ENCODE results near the gene DNAH14. TPM values are rescaled to one million over a fixed set of nuclear protein-coding genes. Genes with fewer than 3 reads are reported as not detected.

The DNAH14 gene
- total RNA-seq, 1 experiment from 2014 or later: 39.7 TPM

DNA sequence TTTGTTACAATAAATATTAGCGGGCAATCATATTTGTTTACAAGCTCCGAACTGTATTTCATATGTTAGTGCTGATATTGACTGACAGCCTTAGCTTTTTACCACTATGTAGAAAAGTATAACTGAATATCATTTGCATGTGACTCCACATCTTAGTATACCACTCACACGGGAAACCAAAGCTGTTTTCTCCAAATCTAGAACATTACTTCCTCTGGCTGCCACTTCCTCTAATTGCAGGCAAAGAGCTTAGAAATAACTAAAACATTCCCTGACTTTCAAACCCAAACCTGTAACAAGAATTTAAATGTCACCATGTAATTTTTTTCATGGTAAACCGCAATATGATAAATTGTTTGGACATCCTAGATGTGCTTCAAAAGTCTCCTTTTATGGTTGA lies 323.7 kb downstream of the DNAH14 start:
- no peaks in the 10 kb centered on the region for H3K36me3 Mint-ChIP-seq (ENCODE audit: insufficient read depth in 1 of 3, low read depth in 3 of 3)
- H3K4me3 Mint-ChIP-seq: no peak overlapping the region
- Histone ChIP-seq H4K5ac (ENCODE audit: insufficient read length, low read depth, low read length) (no peak overlapping the region), H3K4ac (ENCODE audit: low read depth, low read length) (no peak overlapping the region), H2BK15ac (ENCODE audit: low read depth, low read length) (no peak overlapping the region), H3K79me2 (ENCODE audit: insufficient read depth, low read length) (no peaks in the 10 kb centered on the region), H3K27ac (ENCODE audit: insufficient read length, low read depth, low read length) (no peak overlapping the region), H2BK5ac (ENCODE audit: insufficient read length, low read length) (no peak overlapping the region), H3K9me3 (ENCODE audit: control insufficient read depth, low read depth, low read length) (no peaks in the 10 kb centered on the region), H3K23me2 (ENCODE audit: insufficient read length, low read depth, low read length, poor library complexity, severe bottlenecking) (no peaks in the 10 kb centered on the region), H3K4me1 (ENCODE audit: insufficient read depth, low read length) (no peaks in the 10 kb centered on the region), H4K20me1 (ENCODE audit: control insufficient read depth, insufficient read depth, insufficient read length) (no peaks in the 10 kb centered on the region), H3K56ac (ENCODE audit: insufficient read length, low read depth, low read length) (no peak overlapping the region), H3K79me1 (ENCODE audit: insufficient read depth, low read depth, low read length, poor library complexity, severe bottlenecking) (no peaks in the 10 kb centered on the region), H3K4me2 (ENCODE audit: insufficient read depth, insufficient read length, low read length) (no peak overlapping the region), H4K91ac (ENCODE audit: insufficient read length, low read depth, low read length) (no peak overlapping the region), H2BK120ac (ENCODE audit: low read depth, low read length, poor library complexity, severe bottlenecking) (no peak overlapping the region), H2BK20ac (ENCODE audit: low read depth, low read length, poor library complexity, severe bottlenecking) (no peak overlapping the region), H4K8ac (replicated peaks; ENCODE audit: insufficient read length, low read depth, low read length) (no peak overlapping the region), H3K18ac (ENCODE audit: insufficient read length, low read depth, low read length) (no peak overlapping the region), H2BK12ac (ENCODE audit: insufficient read length, low read depth, low read length) (no peak overlapping the region), H3K27me3 (ENCODE audit: insufficient read depth, low read length) (no peaks in the 10 kb centered on the region), H2AFZ (ENCODE audit: low read length) (no peak overlapping the region), H2AK5ac (ENCODE audit: insufficient read length, low read length) (no peak overlapping the region), H3K9ac (ENCODE audit: extremely low read depth, insufficient read length, low read length) (no peak overlapping the region), H3T11ph (ENCODE audit: low read length) (no peak overlapping the region), H3K14ac (ENCODE audit: insufficient read depth, low read length) (no peak overlapping the region), H3K23ac (ENCODE audit: insufficient read length, low read depth, low read length) (no peak overlapping the region)
- H3K4me1 Mint-ChIP-seq: no peaks in the 10 kb centered on the region
- H3K27me3 Mint-ChIP-seq (ENCODE audit: low read depth): no peaks in the 10 kb centered on the region
- no peak for DNase-seq
- peaks cover 0 to 2% of the 10 kb centered on the region in 2 experiments; a peak in 1 of 5 replicates for H3K9me3 Mint-ChIP-seq
- TF ChIP-seq, protein P1, sequence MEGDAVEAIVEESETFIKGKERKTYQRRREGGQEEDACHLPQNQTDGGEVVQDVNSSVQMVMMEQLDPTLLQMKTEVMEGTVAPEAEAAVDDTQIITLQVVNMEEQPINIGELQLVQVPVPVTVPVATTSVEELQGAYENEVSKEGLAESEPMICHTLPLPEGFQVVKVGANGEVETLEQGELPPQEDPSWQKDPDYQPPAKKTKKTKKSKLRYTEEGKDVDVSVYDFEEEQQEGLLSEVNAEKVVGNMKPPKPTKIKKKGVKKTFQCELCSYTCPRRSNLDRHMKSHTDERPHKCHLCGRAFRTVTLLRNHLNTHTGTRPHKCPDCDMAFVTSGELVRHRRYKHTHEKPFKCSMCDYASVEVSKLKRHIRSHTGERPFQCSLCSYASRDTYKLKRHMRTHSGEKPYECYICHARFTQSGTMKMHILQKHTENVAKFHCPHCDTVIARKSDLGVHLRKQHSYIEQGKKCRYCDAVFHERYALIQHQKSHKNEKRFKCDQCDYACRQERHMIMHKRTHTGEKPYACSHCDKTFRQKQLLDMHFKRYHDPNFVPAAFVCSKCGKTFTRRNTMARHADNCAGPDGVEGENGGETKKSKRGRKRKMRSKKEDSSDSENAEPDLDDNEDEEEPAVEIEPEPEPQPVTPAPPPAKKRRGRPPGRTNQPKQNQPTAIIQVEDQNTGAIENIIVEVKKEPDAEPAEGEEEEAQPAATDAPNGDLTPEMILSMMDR (conservative IDR thresholded peaks at IDR 0.05): peak; percentile 26; the same call in 1 of the 3 replicates
- no CpG with 5 or more reads among the region's 4 CpGs for WGBS (ENCODE audit: extremely low coverage, insufficient read length, low lambda C conversion rate)
- H3K27ac Mint-ChIP-seq: no peak overlapping the region
